Stimulated activated CD8-positive, alpha-beta memory T cell treated with anti-CD3 and anti-CD28 coated beads, Interleukin-2, amount 100 ng/mL, for 1 hour (primary cell): Measurements from ENCODE around the gene KRTAP12-4.
"Not testable (repeated sequence)": the region's sequence is repeated elsewhere in the genome, so short reads cannot be mapped to it uniquely, and the experiment has no call there.

Experiments
- DNase-seq, 2 donors: peaks; one replicate each; pipeline ENCODE4 v3.0.0-alpha.2; 2020; ENCODE audit warnings: low read depth in 2 of 2

Gene KRTAP12-4

DNA sequence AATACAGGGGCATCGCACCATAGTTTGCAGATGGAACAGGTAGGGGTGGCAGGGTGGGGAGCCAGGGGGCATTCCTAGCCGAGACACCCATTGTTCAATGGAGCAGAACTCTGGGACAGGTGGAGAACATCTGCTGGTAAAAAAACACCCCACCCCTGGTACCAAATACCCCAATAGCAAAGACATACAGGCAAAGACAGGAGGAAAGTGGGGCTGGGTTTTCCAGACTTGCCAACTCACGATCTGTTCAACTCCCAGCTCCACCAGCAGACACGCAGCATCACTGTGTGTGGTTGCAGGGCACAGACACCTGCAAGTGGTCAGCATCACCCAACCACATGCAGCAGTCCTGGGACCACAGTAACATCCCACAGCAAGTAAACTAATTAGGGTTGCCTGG is 42.9 kb downstream of the KRTAP12-4 start:
- DNase-seq, result no peak

- DNase-seq, result not testable (repeated sequence)
Measured at GRCh38 chr21:44610157-44610843, 44.2 kb downstream of the KRTAP12-4 start.

DNA sequence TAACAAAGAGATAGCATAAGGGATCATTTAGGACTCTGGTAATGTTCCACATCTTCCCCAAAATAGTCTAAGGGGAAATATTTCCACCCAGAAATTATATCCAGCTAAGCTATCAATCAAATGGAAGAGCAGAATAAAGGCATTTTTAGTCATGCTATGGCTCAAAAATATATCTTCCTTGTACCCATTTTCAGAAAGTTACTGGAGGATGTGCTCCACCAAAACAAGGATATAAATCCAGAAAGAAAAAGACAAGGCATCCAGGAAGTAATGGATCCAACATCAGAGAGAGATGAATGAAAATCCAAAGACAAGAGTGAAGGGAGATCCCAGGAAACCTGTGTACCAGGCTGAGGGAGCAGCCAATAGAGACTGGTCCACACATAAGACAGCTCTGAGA is 45.3 kb downstream of the KRTAP12-4 start:
- DNase-seq, result no peak

DNA sequence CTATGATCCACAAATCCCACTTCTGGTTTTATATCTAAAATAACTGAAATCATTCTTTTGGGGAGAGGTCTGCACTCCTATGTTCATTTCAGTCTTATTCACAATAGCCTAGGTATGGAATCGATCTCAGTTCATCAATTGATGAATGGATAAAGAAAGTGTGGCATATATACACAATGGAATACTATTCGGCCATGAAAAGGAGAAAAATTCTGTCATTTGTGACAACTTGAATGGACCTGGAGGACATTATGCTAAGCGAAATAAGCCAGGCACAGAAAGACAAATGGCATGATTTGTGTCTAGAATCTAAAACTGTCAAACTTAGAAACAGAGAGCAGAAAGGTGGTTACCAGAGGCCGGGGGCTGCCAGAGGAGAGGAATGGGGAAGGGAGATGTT is 48.0 kb downstream of the KRTAP12-4 start:
- DNase-seq, result no peak
